Sigmoid colon (tissue), 7 donors: ENCODE data around the gene PPP6R3. TPM values are rescaled to one million over a fixed set of nuclear protein-coding genes. Genes with fewer than 3 reads are reported as not detected.
A peak's percentile ranks its signal among the peaks of the same experiment; 100 is the strongest.

ENCODE experiments used
- DNase-seq: peaks from one replicate; pipeline ENCODE4 v3.0.0-alpha.2; 2019
- H3K27ac ChIP-seq, 4 donors: fragments of 200-600 bp; sonication (generic); one replicate each; pipeline ENCODE4 v1.5.1; 2016 to 2019; ENCODE audit warnings: mild to moderate bottlenecking in 1 of 4
- H3K27me3 ChIP-seq, 3 donors: fragments of 200-600 bp; sonication (generic); one replicate each; pipeline ENCODE4 v1.5.1; 2019; ENCODE audit warnings: mild to moderate bottlenecking in 1 of 3
- H3K36me3 ChIP-seq, 4 donors: fragments of 200-600 bp; sonication (generic); one replicate each; pipeline ENCODE4 v1.5.1; 2016 to 2019
- H3K4me1 ChIP-seq, 4 donors: fragments of 200-600 bp; sonication (generic); one replicate each; pipeline ENCODE4 v1.5.1; 2017 to 2019
- H3K4me3 ChIP-seq, 4 donors: fragments of 200-600 bp; sonication (generic); one replicate each; pipeline ENCODE4 v1.5.1; 2017 to 2019; ENCODE audit warnings: mild to moderate bottlenecking in 2 of 4, moderate library complexity in 1 of 4
- H3K9me3 ChIP-seq, 4 donors: fragments of 200-600 bp in 3 of 4; sonication (generic) in 3 of 4; one replicate each; pipeline versions ENCODE4 v1.5.1 to v1.6.1; 2013 to 2019
- CTCF ChIP-seq, 4 experiments: fragments of 450-650 bp in 3 of 4; fragments of 200-600 bp in 1 of 4; IDR thresholded peaks; one replicate each; pipeline ENCODE4 v1.5.1; 2016 to 2019; ENCODE audit warnings: antibody characterized with exemption in 4 of 4, mild to moderate bottlenecking in 3 of 4, moderate library complexity in 2 of 4
- EP300 ChIP-seq, 4 donors: sonication (generic); formaldehyde crosslinking; IDR thresholded peaks; one replicate each; pipeline ENCODE4 v1.6.1; 2017; ENCODE audit warnings: antibody characterized with exemption in 4 of 4
- POLR2A ChIP-seq, 2 donors: fragments of 450-650 bp; IDR thresholded peaks; one replicate each; pipeline ENCODE4 v1.6.1; 2016; ENCODE audit warnings: antibody characterized with exemption in 2 of 2, mild to moderate bottlenecking in 2 of 2, moderate library complexity in 2 of 2
- POLR2AphosphoS5 ChIP-seq, 4 donors: sonication (generic); formaldehyde crosslinking; IDR thresholded peaks; one replicate each; pipeline ENCODE4 v1.6.1; 2017; ENCODE audit warnings: antibody characterized with exemption in 4 of 4
- WGBS, 2 donors: extraction: QIAGEN DNeasy Blood & Tissue Kit; methylation state at CpG; one replicate each; pipeline ENCODE4 v1.1.7; 2013; 5-methylcytosine and 5-hydroxymethylcytosine counted together
- intact Hi-C: fragments of 100-400 bp; cut with DNase I; formaldehyde crosslinking; loops from one replicate; pipeline ENCODE4 v1.15.1; 2023
- polyA plus RNA-seq, 3 donors: library from polyadenylated mRNA; stranded (reverse); fragments of 200-250 nt; gene quantifications; one replicate each; pipeline ENCODE4 v1.2.3, GENCODE V29; 2013
- total RNA-seq, 4 donors: library from RNA; depleted of rRNA; stranded (reverse); fragments of >200 nt; gene quantifications; one replicate each; pipeline ENCODE4 v1.1.0, GENCODE V29; 2016
- donor health status: healthy with polysubstance abuse.
- donor health status: Bipolar disorder and iron deficiency.
- donor health status: healthy.

The PPP6R3 gene
- total and polyA plus RNA-seq, 7 donors = 24.0 to 157 (median 133) TPM

- H3K36me3 ChIP-seq = peaks cover 10 to 57% (median 32%) of the 10 kb centered on the region in 4 donors
Measured at GRCh38 chr11:68441466-68442230, 18.9 kb upstream of the PPP6R3 start.

GRCh38 chr11:68442433-68442832 lies 18.1 kb upstream of the PPP6R3 start:
- no peak for TF ChIP-seq POLR2AphosphoS5 (IDR thresholded peaks at IDR 0.05)
- TF ChIP-seq EP300 (IDR thresholded peaks at IDR 0.05) = no peak
- no peak for TF ChIP-seq CTCF (IDR thresholded peaks at IDR 0.05)
- TF ChIP-seq POLR2A (IDR thresholded peaks at IDR 0.05) = no peak
- intact Hi-C loops = loop anchor here (5.0 to 10.0 kb wide), 2 partner anchors 35 to 58 kb away; no protein-coding TSS in a partner anchor
- Histone ChIP-seq H3K27ac (no peak overlapping the region), H3K36me3 (peaks cover 7 to 49% (median 31%) of the 10 kb centered on the region in 4 donors), H3K4me3 (no peak overlapping the region), H3K4me1 (peaks cover 0 to 50% (median 27%) of the 10 kb centered on the region in 4 donors), H3K27me3 (no peaks in the 10 kb centered on the region), H3K9me3 (no peaks in the 10 kb centered on the region)
- DNase-seq = no peak
- WGBS, 2 donors = 85 to 90% methylated on average over 10 of the region's 10 CpGs

More at GRCh38 chr11:68441466-68442230, 18.9 kb upstream of the PPP6R3 start:
- intact Hi-C loops = loop anchor here (5.0 to 10.0 kb wide), 2 partner anchors 34 to 57 kb away; no protein-coding TSS in a partner anchor
- TF ChIP-seq EP300 (IDR thresholded peaks at IDR 0.05) (no peak), POLR2A (IDR thresholded peaks at IDR 0.05) (no peak), CTCF (IDR thresholded peaks at IDR 0.05) (no peak), POLR2AphosphoS5 (IDR thresholded peaks at IDR 0.05) (no peak)
- no peak overlapping the region for H3K4me3 ChIP-seq
- H3K4me1 ChIP-seq = peaks cover 0 to 53% (median 29%) of the 10 kb centered on the region in 4 donors
- no peak for DNase-seq
- peak overlapping the region in 3 of 4 donors; percentile 18 to 51 (median 44) for H3K27ac ChIP-seq
- no peaks in the 10 kb centered on the region for H3K27me3 ChIP-seq
- no peaks in the 10 kb centered on the region for H3K9me3 ChIP-seq
- 68 to 78% methylated on average over 6 of the region's 6 CpGs for WGBS, 2 donors

GRCh38 chr11:68444566-68444965 lies 16.0 kb upstream of the PPP6R3 start:
- Histone ChIP-seq H3K36me3 (peaks cover 0 to 45% (median 13%) of the 10 kb centered on the region in 4 donors), H3K27me3 (no peaks in the 10 kb centered on the region), H3K4me3 (no peak overlapping the region), H3K4me1 (peaks cover 0 to 47% (median 23%) of the 10 kb centered on the region in 4 donors), H3K9me3 (no peaks in the 10 kb centered on the region), H3K27ac (peak overlapping the region in 3 of 4 donors; percentile 68 to 75 (median 71))
- 86 to 87% methylated on average over 6 of the region's 6 CpGs for WGBS, 2 donors
- peak; percentile 72 for DNase-seq
- intact Hi-C loops = loop anchor here (5.0 to 10.0 kb wide), 2 partner anchors 37 to 60 kb away; no protein-coding TSS in a partner anchor
- TF ChIP-seq CTCF (IDR thresholded peaks at IDR 0.05) (no peak), POLR2AphosphoS5 (IDR thresholded peaks at IDR 0.05) (peak in 3 of 4 donors; percentile 12 to 34 (median 25))

- WGBS, 2 donors = 82 to 91% methylated on average over 11 of the region's 11 CpGs
- Histone ChIP-seq H3K36me3 (peaks cover 0 to 40% (median 4%) of the 10 kb centered on the region in 4 donors), H3K27me3 (no peaks in the 10 kb centered on the region), H3K27ac (peak overlapping the region in 3 of 4 donors; percentile 68 to 75 (median 71)), H3K9me3 (no peaks in the 10 kb centered on the region), H3K4me3 (no peak overlapping the region), H3K4me1 (peaks cover 0 to 38% (median 17%) of the 10 kb centered on the region in 4 donors)
- TF ChIP-seq POLR2A (IDR thresholded peaks at IDR 0.05) (no peak), POLR2AphosphoS5 (IDR thresholded peaks at IDR 0.05) (no peak), EP300 (IDR thresholded peaks at IDR 0.05) (no peak), CTCF (IDR thresholded peaks at IDR 0.05) (no peak)
- intact Hi-C loops = loop anchor here (10.0 kb wide), 1 partner anchor 61 kb away; no protein-coding TSS in a partner anchor
- no peak for DNase-seq
Measured at GRCh38 chr11:68445531-68446035, 15.0 kb upstream of the PPP6R3 start.
